GM20431 (cell line): Measurements from ENCODE around the gene RAD51B.

Experiments used
- in situ Hi-C: fragments of 300-500 bp; cut with MseI, MboI; formaldehyde crosslinking; loops from one replicate; pipeline ENCODE4 v1.15.0; 2020; ENCODE audit warnings: low sequenced_read_pairs; ENCODE audit not compliant: unreplicated experiment

The RAD51B gene

DNA sequence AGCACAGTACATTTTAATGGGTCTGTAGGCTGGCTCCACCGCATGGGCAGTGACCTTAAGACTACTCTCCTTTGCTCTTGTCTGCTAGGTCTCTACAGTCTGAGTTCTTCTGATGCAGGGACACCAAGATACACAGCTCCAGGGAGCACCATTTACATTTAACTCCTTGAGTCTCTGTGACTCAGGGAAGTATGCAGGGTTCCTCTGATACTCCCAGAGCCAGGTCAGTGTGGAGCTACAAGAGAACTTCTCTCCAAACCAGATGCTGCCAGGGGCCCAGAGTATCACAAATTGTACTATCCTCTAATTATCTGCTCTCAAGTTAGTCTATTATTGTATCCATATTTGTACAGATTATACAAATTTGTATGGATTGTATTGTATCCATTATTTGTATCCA, 958.1 kb downstream of the RAD51B start:
- in situ Hi-C loops, result no loop called here
